Panc1 (cell line): Measurements from ENCODE around the gene SLC2A11. TPM values are rescaled to one million over a fixed set of nuclear protein-coding genes. Genes with fewer than 3 reads are reported as not detected.

ENCODE experiments used
- ATAC-seq: fragments of 200-7000 bp; cut with Tn5 transposase; 2 replicates; pipeline ENCODE4 v1.9.1; 2020; ENCODE audit warnings: mild to moderate bottlenecking, moderate library complexity
- BruUV-seq: library from RNA; stranded (reverse); fragments of 400-500 nt; replicated peaks from 2 replicates; lab custom pipeline; 2021; lab: Mats Ljungman, UMichigan
- CTCF ChIA-PET: fragments of 300-600 bp; sonication (Branson Sonifier 250); formaldehyde crosslinking; loops from one replicate; lab custom pipeline; 2022; ENCODE audit warnings: antibody characterized with exemption; lab: Charles Lee
- POLR2A ChIA-PET: fragments of 300-600 bp; sonication (Branson Sonifier 250); formaldehyde crosslinking; loops from one replicate; lab custom pipeline; 2022; ENCODE audit warnings: antibody characterized with exemption; lab: Charles Lee
- DNase-seq: peaks from one replicate; pipeline ENCODE4 v3.0.0-alpha.2; 2010; ENCODE audit warnings: low read depth, low spot score
- H3K27ac ChIP-seq: 2 replicates; pipeline ENCODE4 v1.5.1; 2011; ENCODE audit warnings: mild to moderate bottlenecking, low read length, inconsistent platforms
- H3K27me3 ChIP-seq: fragments of 200-500 bp; sonication (Bioruptor generic); 2 replicates; pipeline ENCODE4 v1.6.0; 2014; ENCODE audit warnings: low read length, inconsistent platforms; ENCODE audit not compliant: control insufficient read depth, insufficient read depth
- H3K36me3 ChIP-seq: fragments of 200-500 bp; sonication (Bioruptor generic); 2 replicates; pipeline ENCODE4 v1.5.1; 2014; ENCODE audit warnings: inconsistent platforms, mild to moderate bottlenecking, low read length, moderate library complexity; ENCODE audit not compliant: control insufficient read depth, insufficient read depth
- H3K4me1 ChIP-seq: 2 replicates; pipeline ENCODE4 v1.5.1; 2011; ENCODE audit warnings: inconsistent platforms, mild to moderate bottlenecking, low read length, moderate library complexity; ENCODE audit not compliant: control insufficient read depth, insufficient read depth
- H3K4me3 ChIP-seq, 2 experiments: 2 replicates each; pipeline ENCODE4 v1.5.1; 2011 to 2012; ENCODE audit warnings: low read depth in 2 of 2, low read length in 2 of 2, mild to moderate bottlenecking in 2 of 2, inconsistent platforms in 1 of 2, moderate library complexity in 1 of 2
- H3K9me3 ChIP-seq: fragments of 200-500 bp; sonication (Bioruptor generic); 2 replicates; pipeline ENCODE4 v1.5.1; 2014; ENCODE audit warnings: low read depth, mild to moderate bottlenecking, inconsistent platforms, low read length, moderate library complexity; ENCODE audit not compliant: control insufficient read depth, insufficient read depth
- POLR2AphosphoS5 ChIP-seq: IDR thresholded peaks from 2 replicates; pipeline ENCODE4 v1.6.1; 2012; ENCODE audit warnings: mild to moderate bottlenecking, low read depth, low read length, moderate library complexity
- SIN3A ChIP-seq: IDR thresholded peaks from 2 replicates; pipeline ENCODE4 v1.6.1; 2012; ENCODE audit warnings: low read depth, mild to moderate bottlenecking, low read length, moderate library complexity, borderline replicate concordance; ENCODE audit not compliant: insufficient read depth
- TCF7L2 ChIP-seq: IDR thresholded peaks from 2 replicates; pipeline ENCODE4 v1.6.1; 2011; ENCODE audit warnings: mild to moderate bottlenecking, low read depth, low read length, inconsistent platforms
- in situ Hi-C: cut with HindIII; loops from 2 replicates; pipeline ENCODE4 v1.10.0; 2016; ENCODE audit warnings: low sequenced_read_pairs, low pct_unique_long_range_greater_than_20kb
- intact Hi-C: fragments of 100-400 bp; cut with micrococcal nuclease; formaldehyde crosslinking; loops from one replicate; pipeline ENCODE4 v1.10.0; 2022; ENCODE audit not compliant: unreplicated experiment
- total RNA-seq: library from RNA; stranded (reverse); gene quantifications from one replicate; pipeline ENCODE4 v1.2.1, GENCODE V29; 2021; ENCODE audit not compliant: unreplicated experiment
- TF ChIP-seq, protein P1 (sequence below), 2 experiments: IDR thresholded peaks; 2 replicates each; pipeline ENCODE4 v1.6.1; 2011 to 2012; ENCODE audit warnings: low read depth in 2 of 2, control low read depth in 1 of 2, low read length in 1 of 2, mild to moderate bottlenecking in 1 of 2, moderate library complexity in 1 of 2; ENCODE audit not compliant: insufficient read depth in 1 of 2
- TF ChIP-seq, protein P2 (sequence below): fragments of 450-650 bp; IDR thresholded peaks from 2 replicates; pipeline ENCODE4 v1.5.1; 2017; ENCODE audit warnings: mild to moderate bottlenecking

The SLC2A11 gene
- total RNA-seq, 1 experiment from 2014 or later, result 33.8 TPM

DNA sequence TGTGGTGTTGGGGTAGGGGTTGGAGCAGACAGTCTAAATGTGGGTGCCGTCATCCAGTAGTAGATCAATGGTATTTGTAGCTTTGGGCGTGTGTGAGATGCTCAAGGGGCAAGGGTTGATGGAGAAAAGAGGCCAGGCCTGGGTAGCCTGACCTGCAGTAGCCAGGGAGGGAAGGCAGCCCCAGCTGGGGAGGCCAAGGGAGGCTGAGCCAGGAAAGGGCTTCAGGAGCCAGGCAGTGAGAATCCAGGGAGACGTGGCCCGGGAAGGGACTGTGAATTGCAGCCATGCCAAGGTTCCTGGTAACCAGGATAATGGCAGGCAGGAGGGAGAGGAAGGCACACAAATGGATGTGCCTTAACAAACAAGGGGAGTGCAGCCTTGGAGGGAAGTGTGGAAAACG is 16.4 kb upstream of the SLC2A11 start:
- no peaks in the 10 kb centered on the region for H3K9me3 ChIP-seq
- in situ Hi-C loops (no loop called here), intact Hi-C loops (loop anchor here (10.0 kb wide), 2 partner anchors 66 to 216 kb away; partner anchors contain the start of gene MMP11)
- no peak for ATAC-seq
- ChIA-PET POLR2A (no interaction called here), CTCF (no interaction called here)
- H3K4me1 ChIP-seq, result no peaks in the 10 kb centered on the region; the same call in 1 of the 2 replicates
- H3K27me3 ChIP-seq, result no peaks in the 10 kb centered on the region
- no peak overlapping the region for H3K4me3 ChIP-seq
- H3K36me3 ChIP-seq, result no peaks in the 10 kb centered on the region
- no TSS peak for BruUV-seq
- TF ChIP-seq, protein P1, sequence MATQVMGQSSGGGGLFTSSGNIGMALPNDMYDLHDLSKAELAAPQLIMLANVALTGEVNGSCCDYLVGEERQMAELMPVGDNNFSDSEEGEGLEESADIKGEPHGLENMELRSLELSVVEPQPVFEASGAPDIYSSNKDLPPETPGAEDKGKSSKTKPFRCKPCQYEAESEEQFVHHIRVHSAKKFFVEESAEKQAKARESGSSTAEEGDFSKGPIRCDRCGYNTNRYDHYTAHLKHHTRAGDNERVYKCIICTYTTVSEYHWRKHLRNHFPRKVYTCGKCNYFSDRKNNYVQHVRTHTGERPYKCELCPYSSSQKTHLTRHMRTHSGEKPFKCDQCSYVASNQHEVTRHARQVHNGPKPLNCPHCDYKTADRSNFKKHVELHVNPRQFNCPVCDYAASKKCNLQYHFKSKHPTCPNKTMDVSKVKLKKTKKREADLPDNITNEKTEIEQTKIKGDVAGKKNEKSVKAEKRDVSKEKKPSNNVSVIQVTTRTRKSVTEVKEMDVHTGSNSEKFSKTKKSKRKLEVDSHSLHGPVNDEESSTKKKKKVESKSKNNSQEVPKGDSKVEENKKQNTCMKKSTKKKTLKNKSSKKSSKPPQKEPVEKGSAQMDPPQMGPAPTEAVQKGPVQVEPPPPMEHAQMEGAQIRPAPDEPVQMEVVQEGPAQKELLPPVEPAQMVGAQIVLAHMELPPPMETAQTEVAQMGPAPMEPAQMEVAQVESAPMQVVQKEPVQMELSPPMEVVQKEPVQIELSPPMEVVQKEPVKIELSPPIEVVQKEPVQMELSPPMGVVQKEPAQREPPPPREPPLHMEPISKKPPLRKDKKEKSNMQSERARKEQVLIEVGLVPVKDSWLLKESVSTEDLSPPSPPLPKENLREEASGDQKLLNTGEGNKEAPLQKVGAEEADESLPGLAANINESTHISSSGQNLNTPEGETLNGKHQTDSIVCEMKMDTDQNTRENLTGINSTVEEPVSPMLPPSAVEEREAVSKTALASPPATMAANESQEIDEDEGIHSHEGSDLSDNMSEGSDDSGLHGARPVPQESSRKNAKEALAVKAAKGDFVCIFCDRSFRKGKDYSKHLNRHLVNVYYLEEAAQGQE (IDR thresholded peaks at IDR 0.05; ENCODE audit: insufficient read depth in 1 of 2, low read depth in 2 of 2, low read length in 1 of 2), result no peak
- TF ChIP-seq POLR2AphosphoS5, result no peak
- TF ChIP-seq, protein P2, sequence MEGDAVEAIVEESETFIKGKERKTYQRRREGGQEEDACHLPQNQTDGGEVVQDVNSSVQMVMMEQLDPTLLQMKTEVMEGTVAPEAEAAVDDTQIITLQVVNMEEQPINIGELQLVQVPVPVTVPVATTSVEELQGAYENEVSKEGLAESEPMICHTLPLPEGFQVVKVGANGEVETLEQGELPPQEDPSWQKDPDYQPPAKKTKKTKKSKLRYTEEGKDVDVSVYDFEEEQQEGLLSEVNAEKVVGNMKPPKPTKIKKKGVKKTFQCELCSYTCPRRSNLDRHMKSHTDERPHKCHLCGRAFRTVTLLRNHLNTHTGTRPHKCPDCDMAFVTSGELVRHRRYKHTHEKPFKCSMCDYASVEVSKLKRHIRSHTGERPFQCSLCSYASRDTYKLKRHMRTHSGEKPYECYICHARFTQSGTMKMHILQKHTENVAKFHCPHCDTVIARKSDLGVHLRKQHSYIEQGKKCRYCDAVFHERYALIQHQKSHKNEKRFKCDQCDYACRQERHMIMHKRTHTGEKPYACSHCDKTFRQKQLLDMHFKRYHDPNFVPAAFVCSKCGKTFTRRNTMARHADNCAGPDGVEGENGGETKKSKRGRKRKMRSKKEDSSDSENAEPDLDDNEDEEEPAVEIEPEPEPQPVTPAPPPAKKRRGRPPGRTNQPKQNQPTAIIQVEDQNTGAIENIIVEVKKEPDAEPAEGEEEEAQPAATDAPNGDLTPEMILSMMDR, result no peak
- no peak for DNase-seq
- no peak overlapping the region for H3K27ac ChIP-seq

DNA sequence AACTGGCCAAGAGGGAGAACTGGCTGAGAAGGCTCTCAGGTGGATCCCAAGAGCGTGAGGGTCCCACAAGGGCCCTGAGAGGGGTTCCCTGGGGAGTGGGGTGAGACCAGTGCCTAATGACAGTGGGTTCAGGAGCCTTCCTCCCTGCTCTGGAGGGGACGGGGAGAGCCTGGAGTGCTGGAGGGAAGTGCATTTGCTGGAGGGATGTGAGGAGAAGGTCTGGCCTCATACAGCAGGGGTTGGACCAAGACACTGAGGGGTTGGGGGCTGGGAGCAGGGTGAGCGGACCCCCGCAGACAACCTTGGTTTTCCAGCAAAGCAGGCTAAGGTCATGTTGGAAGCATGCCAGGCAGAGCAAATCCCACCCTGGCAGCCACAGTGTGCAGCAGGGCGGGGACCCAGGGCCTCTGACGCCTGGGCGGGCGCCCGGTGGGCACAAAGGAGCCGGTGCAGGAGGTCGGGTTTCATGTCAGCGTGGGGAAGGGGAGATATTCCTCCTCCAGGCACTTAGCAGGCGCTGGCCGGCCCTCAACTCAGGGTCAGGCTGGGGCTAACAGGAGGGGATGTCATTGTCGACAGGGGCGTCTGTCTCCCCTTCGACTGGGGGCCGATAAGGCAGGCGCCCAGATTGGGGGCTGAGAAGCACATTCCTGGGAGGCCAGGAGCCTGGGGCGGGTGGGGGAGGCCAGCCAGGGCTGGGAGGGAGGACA is 15.8 kb upstream of the SLC2A11 start:
- no TSS peak for BruUV-seq
- ATAC-seq (no peak), DNase-seq (no peak)
- intact Hi-C loops, result loop anchor here (10.0 kb wide), 2 partner anchors 67 to 217 kb away; partner anchors contain the start of gene MMP11
- POLR2A ChIA-PET, result no interaction called here
- Histone ChIP-seq H3K4me1 (no peaks in the 10 kb centered on the region; the same call in 1 of the 2 replicates), H3K27me3 (no peaks in the 10 kb centered on the region), H3K27ac (no peak overlapping the region), H3K36me3 (no peaks in the 10 kb centered on the region), H3K4me3 (no peak overlapping the region), H3K9me3 (no peaks in the 10 kb centered on the region)
- TF ChIP-seq, protein P2, result no peak
- TF ChIP-seq TCF7L2 (no peak), SIN3A (no peak), POLR2AphosphoS5 (no peak)
- TF ChIP-seq, protein P1 (IDR thresholded peaks at IDR 0.05; ENCODE audit: insufficient read depth in 1 of 2, low read depth in 2 of 2, low read length in 1 of 2), result no peak
- in situ Hi-C loops, result no loop called here
- CTCF ChIA-PET, result no interaction called here
